ENCODE measurements around the gene GMPR2. TPM values are rescaled to one million over a fixed set of nuclear protein-coding genes. Genes with fewer than 3 reads are reported as not detected.

Gene GMPR2
- total RNA-seq, 2 donors from 2014 or later = 54.5 to 106 TPM

GRCh38 chr14:24247422-24247821 is 14.7 kb downstream of the GMPR2 start:
- H3K4me1 ChIP-seq (replicated peaks) = no peaks in the 10 kb centered on the region
- H3K36me3 ChIP-seq = no peaks in the 10 kb centered on the region
- intact Hi-C loops (cut with DNase I) = no loop called here
- no peaks in the 10 kb centered on the region for H3K27me3 ChIP-seq (replicated peaks; ENCODE audit: insufficient read depth)
- DNase-seq (ENCODE audit: low spot score) = no peak
- H3K27ac ChIP-seq = no peak overlapping the region
- H3K9me3 ChIP-seq = no peaks in the 10 kb centered on the region
- no peak overlapping the region for H3K4me3 ChIP-seq
- WGBS = 69% methylated on average over 7 of the region's 7 CpGs
- no peak for TF ChIP-seq POLR2AphosphoS5 (IDR thresholded peaks at IDR 0.05)
- no peak for TF ChIP-seq POLR2A (IDR thresholded peaks at IDR 0.05)
- no peak for TF ChIP-seq CTCF (IDR thresholded peaks at IDR 0.05)

DNA sequence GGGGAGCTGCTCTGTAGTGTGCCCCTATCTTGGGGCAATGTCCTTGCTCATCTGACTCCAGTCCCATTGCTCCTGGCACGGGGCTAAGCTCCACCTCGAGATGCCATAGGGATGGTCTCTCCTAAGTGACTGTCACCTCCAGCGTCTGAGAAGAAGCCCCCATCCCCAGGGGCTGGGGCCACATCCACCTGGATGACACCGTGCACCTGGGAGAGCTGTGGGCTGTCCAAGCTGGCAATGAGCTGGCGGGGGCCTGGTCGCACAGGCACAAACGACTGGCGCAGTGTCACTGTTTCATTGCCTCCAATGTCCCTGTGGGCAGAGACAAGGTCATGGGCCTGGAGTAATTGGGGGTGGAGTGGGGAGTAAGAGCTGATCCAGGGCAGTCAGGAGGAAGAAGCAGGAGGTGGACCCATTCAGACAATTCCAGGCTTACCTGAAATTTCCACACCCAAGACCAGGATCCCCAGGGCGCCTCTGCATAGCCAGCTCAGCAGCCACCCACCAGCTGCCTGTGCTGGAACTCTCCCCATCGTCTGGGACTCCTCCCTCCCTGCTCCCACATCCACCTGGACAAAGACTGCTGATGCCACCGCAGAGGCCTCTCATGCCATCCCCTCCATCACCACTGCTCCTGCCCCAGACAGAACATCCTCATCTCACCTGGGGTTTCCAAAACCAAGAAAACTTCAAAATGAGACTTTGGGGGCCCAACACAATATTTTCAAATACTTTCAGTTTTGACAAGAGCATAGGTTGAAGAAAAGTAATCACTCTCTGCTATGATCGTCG is 16.7 kb downstream of the GMPR2 start:
- Histone ChIP-seq H3K27ac (no peak overlapping the region), H3K4me3 (no peak overlapping the region), H3K4me1 (replicated peaks) (no peaks in the 10 kb centered on the region), H3K36me3 (no peaks in the 10 kb centered on the region), H3K27me3 (replicated peaks; ENCODE audit: insufficient read depth) (no peaks in the 10 kb centered on the region), H3K9me3 (no peaks in the 10 kb centered on the region)
- intact Hi-C loops (cut with DNase I) = no loop called here
- WGBS = 80% methylated on average over 13 of the region's 13 CpGs
- DNase-seq (ENCODE audit: low spot score) = no peak
- no peak for TF ChIP-seq POLR2AphosphoS5 (IDR thresholded peaks at IDR 0.05)
- no peak for TF ChIP-seq POLR2A (IDR thresholded peaks at IDR 0.05)
- no peak for TF ChIP-seq CTCF (IDR thresholded peaks at IDR 0.05)

DNA sequence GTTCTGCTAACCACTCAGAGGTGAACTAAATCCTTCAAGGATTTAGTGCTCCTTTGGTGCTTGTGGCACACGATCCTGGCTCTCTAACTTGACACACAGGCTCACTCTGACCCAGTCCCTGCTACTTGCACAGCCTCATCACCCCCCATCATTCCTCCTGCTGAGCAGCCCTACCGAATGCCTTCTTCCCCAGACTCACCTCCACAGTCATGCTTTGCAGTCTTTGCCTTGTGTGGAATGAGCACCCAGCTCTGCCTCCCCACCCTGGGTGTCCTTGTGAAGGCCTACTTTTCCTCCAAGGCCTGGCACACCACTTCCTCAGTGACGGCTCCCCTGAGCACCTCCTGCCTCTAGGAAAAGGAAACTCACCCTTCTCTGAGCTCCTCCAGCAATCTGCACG is 17.6 kb downstream of the GMPR2 start:
- no peak overlapping the region for H3K27ac ChIP-seq
- DNase-seq (ENCODE audit: low spot score) = no peak
- 57% methylated on average over 4 of the region's 4 CpGs for WGBS
- no peak for TF ChIP-seq POLR2A (IDR thresholded peaks at IDR 0.05)
- TF ChIP-seq POLR2AphosphoS5 (IDR thresholded peaks at IDR 0.05) = no peak
- TF ChIP-seq CTCF (IDR thresholded peaks at IDR 0.05) = no peak
- intact Hi-C loops (cut with DNase I) = no loop called here
- no peaks in the 10 kb centered on the region for H3K36me3 ChIP-seq
- no peaks in the 10 kb centered on the region for H3K9me3 ChIP-seq
- no peaks in the 10 kb centered on the region for H3K4me1 ChIP-seq (replicated peaks)
- H3K27me3 ChIP-seq (replicated peaks; ENCODE audit: insufficient read depth) = no peaks in the 10 kb centered on the region
- H3K4me3 ChIP-seq = no peak overlapping the region

- Histone ChIP-seq H3K27me3 (replicated peaks; ENCODE audit: insufficient read depth) (no peaks in the 10 kb centered on the region), H3K9me3 (no peaks in the 10 kb centered on the region), H3K4me3 (no peak overlapping the region), H3K4me1 (replicated peaks) (no peaks in the 10 kb centered on the region), H3K27ac (no peak overlapping the region), H3K36me3 (no peaks in the 10 kb centered on the region)
- DNase-seq (ENCODE audit: low spot score) = no peak
- WGBS = 91% methylated on average over 1 of the region's 1 CpG
- intact Hi-C loops (cut with DNase I) = no loop called here
- TF ChIP-seq POLR2A (IDR thresholded peaks at IDR 0.05) (no peak), POLR2AphosphoS5 (IDR thresholded peaks at IDR 0.05) (no peak), CTCF (IDR thresholded peaks at IDR 0.05) (no peak)
These were observed 19.2 kb downstream of the GMPR2 start for GRCh38 chr14:24251880-24252288.
